ENCODE measurements around the gene WDR36.

- no peak for TF ChIP-seq POLR2AphosphoS5 (IDR thresholded peaks at IDR 0.05)
- no peak for TF ChIP-seq CTCF (IDR thresholded peaks at IDR 0.05)
- TF ChIP-seq EP300 (IDR thresholded peaks at IDR 0.05) = no peak
Observed at GRCh38 chr5:111159845-111160244, 67.7 kb downstream of the WDR36 start.
